Stimulated activated CD4-positive, alpha-beta T cell treated with anti-CD3 and anti-CD28 coated beads, Interleukin-12 subunit alpha, Interleukin-12 subunit beta, amount 100 ng/mL, for 48 hours (primary cell): ENCODE results near the gene PLEKHN1.

Source experiments
- DNase-seq, 3 donors: peaks; one replicate each; pipeline ENCODE4 v3.0.0-alpha.2; 2020; ENCODE audit warnings: low read depth in 2 of 3, low spot score in 1 of 3

Gene PLEKHN1

GRCh38 chr1:1023700-1024099, 57.4 kb downstream of the PLEKHN1 start:
- no peak for DNase-seq

GRCh38 chr1:1024149-1024770, 58.0 kb downstream of the PLEKHN1 start:
- no peak for DNase-seq

- no peak for DNase-seq
Measured at GRCh38 chr1:1024771-1025699, 58.8 kb downstream of the PLEKHN1 start.
